ENCODE measurements around the gene DBX1. TPM values are rescaled to one million over a fixed set of nuclear protein-coding genes. Genes with fewer than 3 reads are reported as not detected.

Gene DBX1
- total RNA-seq, 4 donors from 2014 or later, result not detected

DNA sequence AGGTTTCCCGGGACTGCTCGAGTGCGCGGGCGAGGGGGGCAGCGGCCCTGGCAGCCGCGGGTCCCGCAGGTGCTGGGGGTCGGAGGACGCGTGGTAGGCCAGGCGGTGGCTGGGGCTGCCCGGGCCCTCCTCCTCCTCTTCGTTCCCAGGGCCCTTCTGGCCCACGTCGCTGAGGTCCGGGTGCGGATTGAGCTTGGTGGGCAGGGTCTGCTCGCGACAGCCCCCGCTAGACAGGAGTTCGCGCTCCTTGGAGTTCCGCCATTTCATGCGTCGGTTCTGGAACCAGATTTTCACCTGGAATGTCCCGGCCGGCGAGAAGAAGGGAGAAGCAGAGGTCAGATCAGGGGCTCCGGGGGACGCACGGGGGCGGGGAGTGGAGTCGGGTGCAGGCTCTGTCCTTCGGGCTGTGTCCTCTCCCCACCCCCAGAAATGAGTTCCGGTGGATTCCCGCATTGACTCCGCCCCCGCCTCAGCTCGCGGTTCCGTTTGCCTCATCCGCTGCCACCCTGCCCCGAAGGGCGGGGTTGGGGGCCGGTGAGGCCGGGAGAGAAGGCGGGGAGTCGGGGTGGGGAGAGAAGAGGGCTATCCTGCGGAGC, 3.9 kb downstream of the DBX1 start:
- intact Hi-C loops (cut with DNase I; ENCODE audit: low total_unique reads), result no loop called here
- no peak for DNase-seq
- H3K9me3 ChIP-seq, result no peaks in the 10 kb centered on the region
- TF ChIP-seq POLR2A (IDR thresholded peaks at IDR 0.05), result no peak
- TF ChIP-seq, protein P1, sequence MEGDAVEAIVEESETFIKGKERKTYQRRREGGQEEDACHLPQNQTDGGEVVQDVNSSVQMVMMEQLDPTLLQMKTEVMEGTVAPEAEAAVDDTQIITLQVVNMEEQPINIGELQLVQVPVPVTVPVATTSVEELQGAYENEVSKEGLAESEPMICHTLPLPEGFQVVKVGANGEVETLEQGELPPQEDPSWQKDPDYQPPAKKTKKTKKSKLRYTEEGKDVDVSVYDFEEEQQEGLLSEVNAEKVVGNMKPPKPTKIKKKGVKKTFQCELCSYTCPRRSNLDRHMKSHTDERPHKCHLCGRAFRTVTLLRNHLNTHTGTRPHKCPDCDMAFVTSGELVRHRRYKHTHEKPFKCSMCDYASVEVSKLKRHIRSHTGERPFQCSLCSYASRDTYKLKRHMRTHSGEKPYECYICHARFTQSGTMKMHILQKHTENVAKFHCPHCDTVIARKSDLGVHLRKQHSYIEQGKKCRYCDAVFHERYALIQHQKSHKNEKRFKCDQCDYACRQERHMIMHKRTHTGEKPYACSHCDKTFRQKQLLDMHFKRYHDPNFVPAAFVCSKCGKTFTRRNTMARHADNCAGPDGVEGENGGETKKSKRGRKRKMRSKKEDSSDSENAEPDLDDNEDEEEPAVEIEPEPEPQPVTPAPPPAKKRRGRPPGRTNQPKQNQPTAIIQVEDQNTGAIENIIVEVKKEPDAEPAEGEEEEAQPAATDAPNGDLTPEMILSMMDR (IDR thresholded peaks at IDR 0.05), result no peak
- H3K4me3 ChIP-seq, result no peak overlapping the region
- no peak overlapping the region for H3K27ac ChIP-seq
- H3K36me3 ChIP-seq, result no peaks in the 10 kb centered on the region
- H3K27me3 ChIP-seq, result peaks cover 22 to 56% of the 10 kb centered on the region in 2 donors
- H3K4me1 ChIP-seq, result peaks cover 0 to 5% of the 10 kb centered on the region in 2 donors

DNA sequence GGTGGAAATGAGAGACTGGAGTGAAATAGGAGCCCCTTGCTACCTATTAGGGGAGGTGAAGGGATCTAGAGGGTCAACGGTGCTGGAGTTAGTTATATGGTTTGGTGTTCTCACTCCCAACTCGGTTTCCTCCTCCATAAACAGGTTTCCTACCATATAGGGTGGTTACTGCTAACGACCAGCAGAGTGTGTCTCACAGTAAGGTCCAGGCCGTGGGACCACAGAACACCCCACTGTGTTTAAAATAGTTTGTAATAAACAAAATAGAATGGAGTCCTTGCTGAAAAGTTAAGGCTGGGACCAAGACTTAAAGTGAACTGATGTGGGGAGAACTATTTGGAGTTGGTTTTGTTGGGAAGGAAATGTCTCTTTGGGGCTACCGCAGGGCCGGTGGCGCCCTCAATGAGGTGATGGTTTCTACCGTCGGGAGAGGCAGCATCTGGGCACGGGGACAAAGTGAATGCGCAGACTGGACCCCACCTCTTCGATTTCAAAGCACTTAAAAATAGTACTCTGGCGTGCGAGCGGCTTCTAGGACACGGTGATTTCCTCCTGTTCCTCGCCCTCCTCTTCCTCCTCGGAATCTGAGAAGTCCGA, 4.5 kb downstream of the DBX1 start:
- TF ChIP-seq POLR2A (IDR thresholded peaks at IDR 0.05), result no peak
- TF ChIP-seq, protein P1 (IDR thresholded peaks at IDR 0.05), result no peak
- no peaks in the 10 kb centered on the region for H3K36me3 ChIP-seq
- H3K9me3 ChIP-seq, result no peaks in the 10 kb centered on the region
- DNase-seq, result no peak
- no peak overlapping the region for H3K27ac ChIP-seq
- H3K27me3 ChIP-seq, result peaks cover 17 to 50% of the 10 kb centered on the region in 2 donors
- intact Hi-C loops (cut with DNase I; ENCODE audit: low total_unique reads), result no loop called here
- H3K4me1 ChIP-seq, result peaks cover 0 to 5% of the 10 kb centered on the region in 2 donors
- no peak overlapping the region for H3K4me3 ChIP-seq

DNA sequence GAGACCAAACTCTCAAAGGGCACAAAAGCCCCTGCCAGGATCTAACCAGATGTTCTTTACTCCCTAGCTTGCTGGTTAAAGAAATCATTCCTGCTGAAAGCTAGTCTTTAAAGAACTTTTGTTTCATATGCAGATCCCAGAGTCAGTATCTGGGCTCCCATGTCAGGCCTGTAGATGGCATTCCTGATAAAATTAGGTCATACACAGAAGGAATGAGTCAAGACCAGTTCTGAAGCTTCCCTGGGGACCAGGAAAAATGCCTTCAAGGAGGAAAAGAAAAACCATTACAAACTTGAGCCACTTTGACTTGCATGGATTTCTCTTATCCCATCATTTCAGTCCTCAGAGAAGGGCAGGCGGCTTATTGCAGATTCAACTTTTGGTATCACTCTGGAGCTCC, 5.9 kb downstream of the DBX1 start:
- Histone ChIP-seq H3K9me3 (no peaks in the 10 kb centered on the region), H3K4me1 (peaks cover 0 to 5% of the 10 kb centered on the region in 2 donors), H3K27me3 (peaks cover 12 to 41% of the 10 kb centered on the region in 2 donors), H3K4me3 (no peak overlapping the region), H3K36me3 (no peaks in the 10 kb centered on the region), H3K27ac (no peak overlapping the region)
- DNase-seq, result no peak
- TF ChIP-seq POLR2A (IDR thresholded peaks at IDR 0.05), result no peak
- TF ChIP-seq, protein P1 (IDR thresholded peaks at IDR 0.05), result no peak
- intact Hi-C loops (cut with DNase I; ENCODE audit: low total_unique reads), result no loop called here

DNA sequence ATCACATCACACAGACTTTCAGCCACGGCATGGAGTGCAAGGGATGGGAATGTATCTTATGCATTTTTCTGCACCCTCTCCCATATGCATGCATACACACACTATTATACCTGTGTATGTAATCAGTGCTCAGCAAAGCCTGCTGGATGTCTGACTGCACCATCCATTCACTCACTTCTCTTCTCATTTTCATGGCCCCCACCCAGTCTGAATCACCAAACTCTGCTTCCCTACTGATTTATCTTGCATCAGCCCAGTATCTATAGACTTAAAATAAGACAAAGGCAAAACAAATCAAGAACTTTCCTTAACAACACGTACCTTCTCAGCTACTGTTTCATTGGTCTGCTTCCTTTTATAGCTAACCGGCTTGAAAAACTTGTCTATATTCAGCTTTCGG, 21.6 kb downstream of the DBX1 start:
- H3K27me3 ChIP-seq, result no peaks in the 10 kb centered on the region
- no peak overlapping the region for H3K4me3 ChIP-seq
- no peaks in the 10 kb centered on the region for H3K9me3 ChIP-seq
- TF ChIP-seq POLR2A (IDR thresholded peaks at IDR 0.05), result no peak
- TF ChIP-seq, protein P1 (IDR thresholded peaks at IDR 0.05), result no peak
- H3K27ac ChIP-seq, result no peak overlapping the region
- intact Hi-C loops (cut with DNase I; ENCODE audit: low total_unique reads), result no loop called here
- H3K4me1 ChIP-seq, result no peaks in the 10 kb centered on the region
- no peaks in the 10 kb centered on the region for H3K36me3 ChIP-seq
- no peak for DNase-seq

DNA sequence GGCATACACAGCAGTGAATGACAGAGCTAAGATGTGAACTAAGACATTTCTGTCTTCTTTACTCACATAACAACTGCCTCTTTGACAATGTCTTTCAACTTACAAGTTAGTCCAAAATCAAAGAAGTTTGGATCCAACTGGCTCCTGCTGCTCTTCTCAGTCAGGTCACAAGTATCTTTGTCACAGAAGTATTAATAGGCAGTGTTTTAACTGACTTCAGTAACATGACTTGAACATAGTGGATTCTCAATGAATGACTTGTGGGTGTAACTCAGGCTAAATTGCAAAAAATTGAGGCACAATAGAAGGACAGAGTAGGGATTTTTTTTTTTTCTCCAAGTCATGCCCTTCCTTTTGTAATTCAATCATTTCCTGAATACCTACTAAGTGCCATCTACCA, 22.6 kb downstream of the DBX1 start:
- H3K27me3 ChIP-seq, result no peaks in the 10 kb centered on the region
- no peak for DNase-seq
- H3K36me3 ChIP-seq, result no peaks in the 10 kb centered on the region
- no peak for TF ChIP-seq POLR2A (IDR thresholded peaks at IDR 0.05)
- TF ChIP-seq, protein P1 (IDR thresholded peaks at IDR 0.05), result no peak
- H3K4me1 ChIP-seq, result no peaks in the 10 kb centered on the region
- no peak overlapping the region for H3K27ac ChIP-seq
- no peak overlapping the region for H3K4me3 ChIP-seq
- intact Hi-C loops (cut with DNase I; ENCODE audit: low total_unique reads), result no loop called here
- no peaks in the 10 kb centered on the region for H3K9me3 ChIP-seq
